Activated CD8-positive, alpha-beta T cell treated with anti-CD3 and anti-CD28 coated beads for 36 hours (primary cell): ENCODE results near the gene WDR59. TPM values are rescaled to one million over a fixed set of nuclear protein-coding genes. Genes with fewer than 3 reads are reported as not detected.

Experiments used
- ATAC-seq: fragments of 200-7000 bp; cut with Tn5 transposase; one replicate; pipeline ENCODE4 v1.10.0; 2021; ENCODE audit warnings: mild to moderate bottlenecking, moderate library complexity
- CTCF ChIA-PET: fragments of 350-600 bp; sonication (Branson Sonifier 250); formaldehyde crosslinking; loops from one replicate; lab custom pipeline; 2021; ENCODE audit warnings: antibody characterized with exemption; lab: Charles Lee
- POLR2A ChIA-PET: fragments of 350-600 bp; sonication (Branson Sonifier 250); formaldehyde crosslinking; loops from one replicate; lab custom pipeline; 2021; ENCODE audit warnings: antibody characterized with exemption; lab: Charles Lee
- DNase-seq: peaks from one replicate; pipeline ENCODE4 v3.0.0-alpha.2; 2020
- H3K27ac Mint-ChIP-seq: one replicate; pipeline ENCODE4 v1.8.0; 2021; ENCODE audit warnings: mild to moderate bottlenecking, mixed read lengths
- H3K27me3 Mint-ChIP-seq: one replicate; pipeline ENCODE4 v1.8.0; 2021; ENCODE audit warnings: mixed read lengths
- H3K36me3 Mint-ChIP-seq: one replicate; pipeline ENCODE4 v1.8.0; 2021; ENCODE audit warnings: low read depth, mixed read lengths
- H3K4me1 Mint-ChIP-seq: one replicate; pipeline ENCODE4 v1.8.0; 2021; ENCODE audit warnings: low read depth, mixed read lengths
- H3K4me3 Mint-ChIP-seq: one replicate; pipeline ENCODE4 v1.8.0; 2021; ENCODE audit warnings: mild to moderate bottlenecking, moderate library complexity, mixed read lengths
- H3K9me3 Mint-ChIP-seq: one replicate; pipeline ENCODE4 v1.8.0; 2021; ENCODE audit warnings: mixed read lengths
- CTCF ChIP-seq: fragments of 200-600 bp; IDR thresholded peaks from one replicate; pipeline ENCODE4 v1.8.0; 2022; ENCODE audit warnings: antibody characterized with exemption, mild to moderate bottlenecking
- intact Hi-C: fragments of 100-400 bp; cut with micrococcal nuclease; formaldehyde crosslinking; loops from one replicate; pipeline ENCODE4 v1.10.0; 2022
- total RNA-seq, 2 experiments: library from RNA; stranded (reverse); gene quantifications; one replicate each; pipeline ENCODE4 v1.2.3, GENCODE V29; 2021

WDR59 gene
- total RNA-seq, 2 experiments from 2014 or later, result 59.1 to 68.1 TPM

- Mint-ChIP-seq H3K27ac (peak overlapping the region; percentile 25), H3K4me1 (no peaks in the 10 kb centered on the region), H3K9me3 (no peaks in the 10 kb centered on the region), H3K4me3 (no peak overlapping the region), H3K36me3 (peaks cover 58% of the 10 kb centered on the region), H3K27me3 (no peaks in the 10 kb centered on the region)
- TF ChIP-seq CTCF, result no peak
- ChIA-PET POLR2A (no interaction called here), CTCF (no interaction called here)
- intact Hi-C loops, result no loop called here
- DNase-seq (no peak), ATAC-seq (no peak)
Observed at GRCh38 chr16:74888232-74888862, 96.6 kb downstream of the WDR59 start.

GRCh38 chr16:74887084-74887483 is 97.8 kb downstream of the WDR59 start:
- intact Hi-C loops, result no loop called here
- Mint-ChIP-seq H3K27ac (no peak overlapping the region), H3K9me3 (no peaks in the 10 kb centered on the region), H3K4me3 (no peak overlapping the region), H3K36me3 (peaks cover 51% of the 10 kb centered on the region), H3K27me3 (no peaks in the 10 kb centered on the region), H3K4me1 (no peaks in the 10 kb centered on the region)
- ChIA-PET CTCF (interaction anchor here (0.5 to 1.0 kb wide), 2 partner anchors 24 to 40 kb away, joined by 4 read pairs; no protein-coding TSS in a partner anchor), POLR2A (no interaction called here)
- DNase-seq, result no peak
- no peak for TF ChIP-seq CTCF
- ATAC-seq, result no peak

- ChIA-PET POLR2A (no interaction called here), CTCF (interaction anchor here (1.5 kb wide), 1 partner anchor 16 kb away, joined by 4 read pairs; no protein-coding TSS in a partner anchor)
- intact Hi-C loops, result no loop called here
- no peak for TF ChIP-seq CTCF
- Mint-ChIP-seq H3K27ac (peak overlapping the region; percentile 12), H3K4me1 (no peaks in the 10 kb centered on the region), H3K9me3 (no peaks in the 10 kb centered on the region), H3K4me3 (no peak overlapping the region), H3K27me3 (no peaks in the 10 kb centered on the region), H3K36me3 (peaks cover 26% of the 10 kb centered on the region)
- no peak for DNase-seq
- ATAC-seq, result no peak
Observed at GRCh38 chr16:74877706-74878105, 107.2 kb downstream of the WDR59 start.

GRCh38 chr16:74874912-74875546 is 109.9 kb downstream of the WDR59 start:
- H3K27ac Mint-ChIP-seq, result peak overlapping the region; percentile 17
- POLR2A ChIA-PET, result no interaction called here
- H3K36me3 Mint-ChIP-seq, result peaks cover 20% of the 10 kb centered on the region

More at GRCh38 chr16:74874912-74875546, 109.9 kb downstream of the WDR59 start:
- Mint-ChIP-seq H3K27me3 (no peaks in the 10 kb centered on the region), H3K4me1 (no peaks in the 10 kb centered on the region), H3K4me3 (no peak overlapping the region), H3K9me3 (no peaks in the 10 kb centered on the region)
- CTCF ChIA-PET, result interaction anchor here (1.0 kb wide), 1 partner anchor 12 kb away, joined by 3 read pairs; no protein-coding TSS in a partner anchor
- no peak for TF ChIP-seq CTCF
- intact Hi-C loops, result no loop called here
- DNase-seq (no peak), ATAC-seq (no peak)
